ENCODE measurements around the gene EFCAB8. TPM values are rescaled to one million over a fixed set of nuclear protein-coding genes. Genes with fewer than 3 reads are reported as not detected.

EFCAB8 gene
- total RNA-seq, 1 donor from 2014 or later = 1.1 TPM

DNA sequence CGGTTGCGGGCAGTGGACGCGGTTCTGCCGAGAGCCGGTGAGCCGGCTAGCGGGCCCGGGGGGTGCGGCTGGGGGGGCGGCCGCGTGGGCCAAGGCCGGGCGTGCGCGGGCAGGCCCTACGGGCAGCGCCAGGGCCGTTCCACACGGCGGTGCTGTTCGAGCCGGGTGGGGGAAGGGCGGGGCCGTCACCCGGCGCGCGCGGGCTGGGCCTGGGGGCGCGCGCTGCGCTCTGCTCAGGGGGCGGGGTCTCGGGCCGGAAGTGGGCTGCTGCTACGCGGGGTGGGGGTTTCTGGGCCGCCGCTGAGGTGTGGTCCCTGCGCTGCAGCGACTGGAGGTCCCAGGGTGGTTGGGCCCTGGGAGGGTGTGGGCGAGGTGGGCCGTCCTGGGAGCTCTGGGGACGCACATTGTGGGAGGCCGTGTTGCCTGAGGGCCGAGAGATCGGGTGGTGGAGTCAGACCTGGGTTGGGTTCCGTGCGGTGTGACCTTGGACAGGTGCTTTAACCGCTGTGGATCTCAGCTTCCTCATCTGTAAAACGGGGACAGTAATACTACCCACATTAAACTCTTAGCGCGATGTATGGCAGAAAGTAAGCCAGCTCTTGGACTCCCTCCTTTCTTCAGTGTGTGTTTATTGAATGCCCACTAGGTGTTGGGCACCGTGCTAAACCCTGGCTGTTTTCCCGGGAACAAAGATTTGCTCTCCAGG is 38.6 kb upstream of the EFCAB8 start:
- peaks cover 18% of the 10 kb centered on the region for H3K4me1 Mint-ChIP-seq (ENCODE audit: unreplicated experiment)
- H3K36me3 Mint-ChIP-seq (ENCODE audit: low read depth, unreplicated experiment) = no peaks in the 10 kb centered on the region
- H3K27me3 Mint-ChIP-seq (ENCODE audit: unreplicated experiment) = peaks cover 9% of the 10 kb centered on the region
- peak; percentile 83 for DNase-seq (ENCODE audit: low spot score)
- H3K4me3 Mint-ChIP-seq (ENCODE audit: unreplicated experiment) = peak overlapping the region; percentile 98
- no peaks in the 10 kb centered on the region for H3K9me3 Mint-ChIP-seq (ENCODE audit: unreplicated experiment)
- peak overlapping the region; percentile 95 for H3K27ac Mint-ChIP-seq (ENCODE audit: unreplicated experiment)
- no peak for TF ChIP-seq CTCF (IDR thresholded peaks at IDR 0.05; ENCODE audit: unreplicated experiment)

DNA sequence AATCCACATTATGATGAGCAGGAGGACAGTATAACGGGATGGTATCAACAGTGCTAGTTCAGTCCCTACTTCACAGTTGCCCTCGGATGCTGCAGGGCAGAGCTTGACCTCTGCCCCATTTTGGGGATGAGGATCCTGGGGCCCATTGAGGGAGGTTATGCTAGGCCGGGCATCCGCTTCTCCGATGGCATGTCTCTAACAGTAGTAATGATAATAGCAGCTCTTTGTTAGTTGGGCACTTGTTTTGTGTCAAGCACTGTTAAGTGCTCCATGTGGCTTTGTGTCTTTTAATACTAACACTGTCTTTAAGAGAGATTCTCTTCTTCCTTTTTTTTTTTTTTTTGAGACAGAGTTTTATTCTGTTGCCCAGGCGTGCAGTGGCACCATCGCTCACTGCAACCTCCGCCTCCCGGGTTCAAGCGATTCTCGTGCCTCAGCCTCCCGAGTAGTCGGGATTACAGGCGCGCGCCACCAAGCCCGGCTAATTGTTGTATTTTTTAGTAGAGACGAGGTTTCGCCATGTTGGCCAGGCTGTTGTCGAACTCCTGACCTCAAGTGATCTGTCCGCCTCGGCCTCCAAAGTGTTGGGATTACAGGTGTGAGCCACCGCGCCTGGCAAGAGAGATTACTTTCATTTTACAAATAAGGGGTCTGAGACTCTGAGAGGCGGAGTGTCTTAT is 37.9 kb upstream of the EFCAB8 start:
- H3K4me3 Mint-ChIP-seq (ENCODE audit: unreplicated experiment) = peak overlapping the region; percentile 98
- DNase-seq (ENCODE audit: low spot score) = no peak
- peak overlapping the region; percentile 95 for H3K27ac Mint-ChIP-seq (ENCODE audit: unreplicated experiment)
- peaks cover 9% of the 10 kb centered on the region for H3K27me3 Mint-ChIP-seq (ENCODE audit: unreplicated experiment)
- H3K36me3 Mint-ChIP-seq (ENCODE audit: low read depth, unreplicated experiment) = no peaks in the 10 kb centered on the region
- no peaks in the 10 kb centered on the region for H3K9me3 Mint-ChIP-seq (ENCODE audit: unreplicated experiment)
- TF ChIP-seq CTCF (IDR thresholded peaks at IDR 0.05; ENCODE audit: unreplicated experiment) = no peak
- peaks cover 18% of the 10 kb centered on the region for H3K4me1 Mint-ChIP-seq (ENCODE audit: unreplicated experiment)

DNA sequence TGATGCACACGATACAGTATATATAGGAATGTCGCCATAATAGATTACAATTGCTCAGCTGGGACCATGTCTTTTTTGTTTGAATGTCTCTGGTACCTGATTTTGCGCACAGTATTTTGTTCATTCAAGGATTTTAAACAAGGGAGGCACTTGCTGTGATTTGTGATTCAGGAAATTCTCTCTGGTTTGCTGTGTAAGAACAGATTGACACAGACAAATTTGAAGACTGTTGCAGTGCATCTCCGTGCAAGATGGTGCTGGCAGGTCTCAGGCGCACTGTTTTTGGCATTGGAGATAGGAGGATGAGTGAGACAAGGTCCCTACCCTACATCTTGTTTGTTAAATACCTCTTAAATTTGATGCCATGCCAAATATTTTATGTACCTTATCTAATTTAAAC is 36.5 kb upstream of the EFCAB8 start:
- Mint-ChIP-seq H3K4me1 (ENCODE audit: unreplicated experiment) (peaks cover 18% of the 10 kb centered on the region), H3K36me3 (ENCODE audit: low read depth, unreplicated experiment) (peaks cover 3% of the 10 kb centered on the region), H3K9me3 (ENCODE audit: unreplicated experiment) (no peaks in the 10 kb centered on the region), H3K27me3 (ENCODE audit: unreplicated experiment) (peaks cover 9% of the 10 kb centered on the region), H3K27ac (ENCODE audit: unreplicated experiment) (no peak overlapping the region), H3K4me3 (ENCODE audit: unreplicated experiment) (peak overlapping the region; percentile 9)
- no peak for DNase-seq (ENCODE audit: low spot score)
- TF ChIP-seq CTCF (IDR thresholded peaks at IDR 0.05; ENCODE audit: unreplicated experiment) = no peak

- Mint-ChIP-seq H3K4me3 (ENCODE audit: unreplicated experiment) (no peak overlapping the region), H3K9me3 (ENCODE audit: unreplicated experiment) (no peaks in the 10 kb centered on the region), H3K4me1 (ENCODE audit: unreplicated experiment) (peaks cover 18% of the 10 kb centered on the region), H3K36me3 (ENCODE audit: low read depth, unreplicated experiment) (peaks cover 7% of the 10 kb centered on the region), H3K27ac (ENCODE audit: unreplicated experiment) (peak overlapping the region; percentile 70), H3K27me3 (ENCODE audit: unreplicated experiment) (peaks cover 9% of the 10 kb centered on the region)
- TF ChIP-seq CTCF (IDR thresholded peaks at IDR 0.05; ENCODE audit: unreplicated experiment) = no peak
- no peak for DNase-seq (ENCODE audit: low spot score)
These were observed 35.6 kb upstream of the EFCAB8 start for GRCh38 chr20:32823078-32823477.

Measured in endothelial cell (in vitro differentiated cells).